ENCODE measurements around the gene COL4A2.

The COL4A2 gene

GRCh38 chr13:110289174-110289573 is 17.9 kb upstream of the COL4A2 start:
- Histone ChIP-seq H3K9me3 (ENCODE audit: low read length) (no peaks in the 10 kb centered on the region), H3F3A (ENCODE audit: insufficient read depth, low read length) (no peaks in the 10 kb centered on the region), H3K27me3 (ENCODE audit: insufficient read depth, low read length) (no peaks in the 10 kb centered on the region), H3K4me1 (ENCODE audit: insufficient read depth, low read length, severe bottlenecking) (no peaks in the 10 kb centered on the region), H3K4me2 (ENCODE audit: low read length) (no peak overlapping the region), H3K4me3 (ENCODE audit: low read depth, low read length, poor library complexity, severe bottlenecking) (no peak overlapping the region), H3K9ac (ENCODE audit: low read length) (no peak overlapping the region), H3K9me2 (ENCODE audit: low read depth, low read length) (no peaks in the 10 kb centered on the region), H3K36me3 (ENCODE audit: insufficient read depth, low read length) (no peaks in the 10 kb centered on the region), H4K20me1 (ENCODE audit: insufficient read depth, low read length) (no peaks in the 10 kb centered on the region), H3K27ac (ENCODE audit: low read depth, low read length, poor library complexity, severe bottlenecking) (no peak overlapping the region), H3K79me2 (ENCODE audit: insufficient read depth, low read length) (no peaks in the 10 kb centered on the region), H2AFZ (ENCODE audit: low read length) (no peak overlapping the region)
- no peak for TF ChIP-seq EZH2 (IDR thresholded peaks at IDR 0.05; ENCODE audit: borderline replicate concordance, low read length)
- TF ChIP-seq CTCF (IDR thresholded peaks at IDR 0.05; ENCODE audit: low read length), result no peak

GRCh38 chr13:110289661-110290060 is 17.4 kb upstream of the COL4A2 start:
- Histone ChIP-seq H3K9ac (ENCODE audit: low read length) (no peak overlapping the region), H3K4me3 (ENCODE audit: low read depth, low read length, poor library complexity, severe bottlenecking) (no peak overlapping the region), H2AFZ (ENCODE audit: low read length) (no peak overlapping the region), H3K36me3 (ENCODE audit: insufficient read depth, low read length) (no peaks in the 10 kb centered on the region), H3F3A (ENCODE audit: insufficient read depth, low read length) (no peaks in the 10 kb centered on the region), H3K4me1 (ENCODE audit: insufficient read depth, low read length, severe bottlenecking) (no peaks in the 10 kb centered on the region), H3K4me2 (ENCODE audit: low read length) (no peak overlapping the region), H3K27me3 (ENCODE audit: insufficient read depth, low read length) (no peaks in the 10 kb centered on the region), H3K9me3 (ENCODE audit: low read length) (no peaks in the 10 kb centered on the region), H3K27ac (ENCODE audit: low read depth, low read length, poor library complexity, severe bottlenecking) (no peak overlapping the region), H4K20me1 (ENCODE audit: insufficient read depth, low read length) (no peaks in the 10 kb centered on the region), H3K79me2 (ENCODE audit: insufficient read depth, low read length) (no peaks in the 10 kb centered on the region), H3K9me2 (ENCODE audit: low read depth, low read length) (no peaks in the 10 kb centered on the region)
- TF ChIP-seq CTCF (IDR thresholded peaks at IDR 0.05; ENCODE audit: low read length), result no peak
- no peak for TF ChIP-seq EZH2 (IDR thresholded peaks at IDR 0.05; ENCODE audit: borderline replicate concordance, low read length)

- no peaks in the 10 kb centered on the region for H3K4me1 ChIP-seq (ENCODE audit: insufficient read depth, low read length, severe bottlenecking)
- H3K9ac ChIP-seq (ENCODE audit: low read length), result no peak overlapping the region
- no peak overlapping the region for H3K4me2 ChIP-seq (ENCODE audit: low read length)
- H3K27ac ChIP-seq (ENCODE audit: low read depth, low read length, poor library complexity, severe bottlenecking), result no peak overlapping the region
- H3K9me3 ChIP-seq (ENCODE audit: low read length), result no peaks in the 10 kb centered on the region
- no peak for TF ChIP-seq EZH2 (IDR thresholded peaks at IDR 0.05; ENCODE audit: borderline replicate concordance, low read length)
- TF ChIP-seq CTCF (IDR thresholded peaks at IDR 0.05; ENCODE audit: low read length), result no peak
- no peak overlapping the region for H2AFZ ChIP-seq (ENCODE audit: low read length)
- H3F3A ChIP-seq (ENCODE audit: insufficient read depth, low read length), result no peaks in the 10 kb centered on the region
- no peaks in the 10 kb centered on the region for H4K20me1 ChIP-seq (ENCODE audit: insufficient read depth, low read length)
- H3K36me3 ChIP-seq (ENCODE audit: insufficient read depth, low read length), result no peaks in the 10 kb centered on the region
- H3K27me3 ChIP-seq (ENCODE audit: insufficient read depth, low read length), result no peaks in the 10 kb centered on the region
- no peaks in the 10 kb centered on the region for H3K79me2 ChIP-seq (ENCODE audit: insufficient read depth, low read length)
- H3K4me3 ChIP-seq (ENCODE audit: low read depth, low read length, poor library complexity, severe bottlenecking), result no peak overlapping the region
- H3K9me2 ChIP-seq (ENCODE audit: low read depth, low read length), result no peaks in the 10 kb centered on the region
Measured at GRCh38 chr13:110290153-110290552, 16.9 kb upstream of the COL4A2 start.
